ENCODE data around the gene NMNAT3. TPM values are rescaled to one million over a fixed set of nuclear protein-coding genes. Genes with fewer than 3 reads are reported as not detected.

The NMNAT3 gene
- total RNA-seq, 2 experiments from 2014 or later = 0.15 TPM; not detected in 1

GRCh38 chr3:139608924-139609323, 68.8 kb downstream of the NMNAT3 start:
- H3K4me3 ChIP-seq (ENCODE audit: low read depth, low read length, poor library complexity, severe bottlenecking) = no peak overlapping the region
- no peak overlapping the region for H3K4me2 ChIP-seq (ENCODE audit: low read length)
- CTCF ChIA-PET (ENCODE audit: unreplicated experiment) = no interaction called here
- no TSS peak for BruUV-seq (replicated peaks)
- H4K20me1 ChIP-seq (ENCODE audit: insufficient read depth, low read length) = no peaks in the 10 kb centered on the region
- no peaks in the 10 kb centered on the region for H3K9me2 ChIP-seq (ENCODE audit: insufficient read depth, low read length)
- POLR2A ChIA-PET = no interaction called here
- no peaks in the 10 kb centered on the region for H3K36me3 ChIP-seq (ENCODE audit: insufficient read depth, low read length)
- H3K79me2 ChIP-seq (ENCODE audit: insufficient read depth, low read depth, low read length) = no peaks in the 10 kb centered on the region
- TF ChIP-seq CTCF (conservative IDR thresholded peaks at IDR 0.05; ENCODE audit: low read length) (no peak), EZH2phosphoT487 (IDR thresholded peaks at IDR 0.05; ENCODE audit: borderline replicate concordance, low read depth, low read length) (no peak)
- no peaks in the 10 kb centered on the region for H3K4me1 ChIP-seq (ENCODE audit: insufficient read depth, low read length, poor library complexity, severe bottlenecking)
- no peak overlapping the region for H2AFZ ChIP-seq (ENCODE audit: low read length)
- no peaks in the 10 kb centered on the region for H3K9me3 ChIP-seq (ENCODE audit: low read length)
- DNase-seq (ENCODE audit: low spot score) = no peak
- intact Hi-C loops (cut with micrococcal nuclease; ENCODE audit: unreplicated experiment) = no loop called here
- no peak overlapping the region for H3K27ac ChIP-seq (ENCODE audit: low read depth, low read length, poor library complexity, severe bottlenecking)

- intact Hi-C loops (cut with micrococcal nuclease; ENCODE audit: unreplicated experiment) = no loop called here
- H3K27ac ChIP-seq (ENCODE audit: low read depth, low read length, poor library complexity, severe bottlenecking) = no peak overlapping the region
- no peaks in the 10 kb centered on the region for H3K79me2 ChIP-seq (ENCODE audit: insufficient read depth, low read depth, low read length)
- H3K9me2 ChIP-seq (ENCODE audit: insufficient read depth, low read length) = no peaks in the 10 kb centered on the region
- no peak overlapping the region for H3K4me3 ChIP-seq (ENCODE audit: low read depth, low read length, poor library complexity, severe bottlenecking)
- H3K4me2 ChIP-seq (ENCODE audit: low read length) = no peak overlapping the region
- no peaks in the 10 kb centered on the region for H3K4me1 ChIP-seq (ENCODE audit: insufficient read depth, low read length, poor library complexity, severe bottlenecking)
- no peak overlapping the region for H2AFZ ChIP-seq (ENCODE audit: low read length)
- TF ChIP-seq CTCF (conservative IDR thresholded peaks at IDR 0.05; ENCODE audit: low read length) (no peak), EZH2phosphoT487 (IDR thresholded peaks at IDR 0.05; ENCODE audit: borderline replicate concordance, low read depth, low read length) (no peak)
- ChIA-PET POLR2A (no interaction called here), CTCF (ENCODE audit: unreplicated experiment) (no interaction called here)
- no peaks in the 10 kb centered on the region for H4K20me1 ChIP-seq (ENCODE audit: insufficient read depth, low read length)
- BruUV-seq (replicated peaks) = no TSS peak
- no peaks in the 10 kb centered on the region for H3K36me3 ChIP-seq (ENCODE audit: insufficient read depth, low read length)
- no peak for DNase-seq (ENCODE audit: low spot score)
- no peaks in the 10 kb centered on the region for H3K9me3 ChIP-seq (ENCODE audit: low read length)
Measured at GRCh38 chr3:139608108-139608380, 69.7 kb downstream of the NMNAT3 start.

- POLR2A ChIA-PET = no interaction called here
- Histone ChIP-seq H3K9me2 (ENCODE audit: insufficient read depth, low read length) (no peaks in the 10 kb centered on the region), H3K4me1 (ENCODE audit: insufficient read depth, low read length, poor library complexity, severe bottlenecking) (no peaks in the 10 kb centered on the region), H3K27ac (ENCODE audit: low read depth, low read length, poor library complexity, severe bottlenecking) (no peak overlapping the region), H4K20me1 (ENCODE audit: insufficient read depth, low read length) (no peaks in the 10 kb centered on the region), H3K4me3 (ENCODE audit: low read depth, low read length, poor library complexity, severe bottlenecking) (no peak overlapping the region), H3K79me2 (ENCODE audit: insufficient read depth, low read depth, low read length) (no peaks in the 10 kb centered on the region), H3K36me3 (ENCODE audit: insufficient read depth, low read length) (no peaks in the 10 kb centered on the region), H3K4me2 (ENCODE audit: low read length) (no peak overlapping the region), H2AFZ (ENCODE audit: low read length) (no peak overlapping the region), H3K9me3 (ENCODE audit: low read length) (no peaks in the 10 kb centered on the region)
- TF ChIP-seq EZH2phosphoT487 (IDR thresholded peaks at IDR 0.05; ENCODE audit: borderline replicate concordance, low read depth, low read length) (no peak), CTCF (conservative IDR thresholded peaks at IDR 0.05; ENCODE audit: low read length) (no peak)
- intact Hi-C loops (cut with micrococcal nuclease; ENCODE audit: unreplicated experiment) = no loop called here
- DNase-seq (ENCODE audit: low spot score) = no peak
- BruUV-seq (replicated peaks) = no TSS peak
- CTCF ChIA-PET (ENCODE audit: unreplicated experiment) = no interaction called here
Measured at GRCh38 chr3:139607257-139608107, 70.3 kb downstream of the NMNAT3 start.
